ENCODE data around the gene RHBDD1.

The RHBDD1 gene, protein sequence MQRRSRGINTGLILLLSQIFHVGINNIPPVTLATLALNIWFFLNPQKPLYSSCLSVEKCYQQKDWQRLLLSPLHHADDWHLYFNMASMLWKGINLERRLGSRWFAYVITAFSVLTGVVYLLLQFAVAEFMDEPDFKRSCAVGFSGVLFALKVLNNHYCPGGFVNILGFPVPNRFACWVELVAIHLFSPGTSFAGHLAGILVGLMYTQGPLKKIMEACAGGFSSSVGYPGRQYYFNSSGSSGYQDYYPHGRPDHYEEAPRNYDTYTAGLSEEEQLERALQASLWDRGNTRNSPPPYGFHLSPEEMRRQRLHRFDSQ

GRCh38 chr2:226835796-226836547 lies at the start of gene RHBDD1:
Gene RHBDD1, plus strand, starts transcription at chr2:226836054. Its CDS starts 28,640 bp downstream, at chr2:226864694.
- DNase-seq: peak; percentile 81

DNA sequence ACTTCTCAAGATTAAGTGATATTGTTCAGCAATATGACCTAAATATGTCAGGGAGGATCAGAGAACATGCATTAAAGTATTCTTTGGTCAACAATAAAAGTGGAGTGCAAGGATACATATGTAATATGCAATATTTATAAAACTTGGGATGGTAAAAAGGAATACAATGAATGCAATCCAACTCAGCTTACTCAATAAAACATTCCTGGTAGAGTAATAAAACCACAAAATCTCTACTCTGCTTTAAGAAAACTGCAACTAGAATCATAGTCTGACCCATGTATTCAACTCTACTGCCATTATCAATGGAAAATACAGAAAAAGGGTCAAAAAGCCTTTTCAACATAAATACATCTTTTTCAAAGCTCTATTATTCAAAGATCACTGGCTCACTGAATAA lies 47.8 kb upstream of the RHBDD1 start:
- DNase-seq: no peak

DNA sequence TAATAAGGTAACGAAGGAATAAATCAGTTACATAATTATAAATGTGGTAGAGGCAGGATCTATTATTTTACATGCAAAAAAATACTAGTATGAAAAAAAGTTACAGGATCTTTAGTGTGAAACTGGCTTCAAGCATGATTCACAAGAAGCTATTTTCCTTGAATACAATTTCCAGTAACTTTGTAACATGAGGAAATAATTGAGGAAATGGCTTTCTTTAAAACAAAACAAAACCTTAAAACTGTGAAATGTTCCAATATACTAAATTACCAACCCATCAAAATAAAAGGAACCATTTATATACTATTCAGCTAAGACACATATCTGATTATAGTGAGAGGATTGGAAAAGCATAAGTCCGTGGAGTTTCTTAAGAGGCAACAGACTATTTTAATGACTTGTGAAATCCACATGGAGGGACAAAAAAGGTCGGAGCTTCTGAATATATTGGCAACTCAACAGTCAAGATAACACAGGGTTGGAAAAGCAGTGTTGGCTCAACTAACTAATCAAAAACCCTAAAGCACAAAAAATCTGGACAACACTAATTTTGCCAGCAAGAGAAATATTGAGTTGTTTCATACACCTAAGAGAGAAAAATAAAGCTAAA lies 46.9 kb upstream of the RHBDD1 start:
- no peak for DNase-seq

GRCh38 chr2:226790011-226790410 lies 45.8 kb upstream of the RHBDD1 start:
- no peak for DNase-seq

DNA sequence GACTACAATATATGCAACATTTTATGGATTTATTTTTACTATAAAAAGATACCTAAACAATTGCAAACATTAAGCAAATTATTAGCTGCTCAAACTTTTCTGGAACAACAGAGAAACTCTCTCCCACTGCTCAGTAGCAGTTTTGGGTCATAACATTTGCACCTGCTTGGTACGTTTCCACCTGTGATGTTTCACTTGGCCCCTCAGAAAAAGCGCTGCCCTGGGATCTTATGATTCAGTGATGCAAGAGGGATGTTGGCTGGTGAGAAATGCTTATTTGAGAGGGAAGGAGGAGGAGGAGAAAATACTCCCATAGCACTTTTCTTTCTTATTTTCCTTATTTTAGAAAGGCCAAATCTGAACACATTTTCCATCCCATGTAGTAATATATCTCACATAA lies 45.4 kb upstream of the RHBDD1 start:
- DNase-seq: no peak

GRCh38 chr2:226791056-226791486 lies 44.8 kb upstream of the RHBDD1 start:
- DNase-seq: no peak

DNA sequence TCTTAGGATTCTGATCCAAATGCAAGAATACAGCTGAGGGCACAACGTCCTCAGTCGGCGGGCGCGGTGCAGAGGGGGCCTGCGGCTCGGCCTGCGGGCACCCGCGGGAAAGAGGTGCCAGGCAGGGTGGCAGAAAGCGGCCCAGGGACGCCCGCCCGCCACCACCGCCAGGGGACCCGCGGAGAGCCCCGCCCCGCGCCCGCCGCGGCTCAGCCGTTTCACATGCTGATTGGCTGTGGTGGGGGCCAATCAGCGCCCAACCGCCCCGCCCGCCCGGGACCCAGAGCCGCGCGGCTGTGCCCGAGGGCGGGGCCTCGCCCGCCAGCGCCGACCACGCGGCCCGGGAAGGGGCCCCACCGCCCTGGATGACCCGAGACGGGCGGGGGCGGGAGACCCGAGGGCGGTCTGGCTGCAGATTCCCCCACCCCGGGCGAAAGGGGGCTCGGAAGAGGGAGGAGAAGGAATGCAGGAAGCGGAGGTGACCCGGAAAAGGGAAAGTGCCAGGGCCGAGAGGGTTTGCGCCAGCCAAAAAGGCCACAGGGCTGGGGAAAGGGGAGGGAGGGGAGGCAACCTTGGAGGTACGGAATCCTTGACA lies 44.3 kb upstream of the RHBDD1 start:
- peak; percentile 66 for DNase-seq

DNA sequence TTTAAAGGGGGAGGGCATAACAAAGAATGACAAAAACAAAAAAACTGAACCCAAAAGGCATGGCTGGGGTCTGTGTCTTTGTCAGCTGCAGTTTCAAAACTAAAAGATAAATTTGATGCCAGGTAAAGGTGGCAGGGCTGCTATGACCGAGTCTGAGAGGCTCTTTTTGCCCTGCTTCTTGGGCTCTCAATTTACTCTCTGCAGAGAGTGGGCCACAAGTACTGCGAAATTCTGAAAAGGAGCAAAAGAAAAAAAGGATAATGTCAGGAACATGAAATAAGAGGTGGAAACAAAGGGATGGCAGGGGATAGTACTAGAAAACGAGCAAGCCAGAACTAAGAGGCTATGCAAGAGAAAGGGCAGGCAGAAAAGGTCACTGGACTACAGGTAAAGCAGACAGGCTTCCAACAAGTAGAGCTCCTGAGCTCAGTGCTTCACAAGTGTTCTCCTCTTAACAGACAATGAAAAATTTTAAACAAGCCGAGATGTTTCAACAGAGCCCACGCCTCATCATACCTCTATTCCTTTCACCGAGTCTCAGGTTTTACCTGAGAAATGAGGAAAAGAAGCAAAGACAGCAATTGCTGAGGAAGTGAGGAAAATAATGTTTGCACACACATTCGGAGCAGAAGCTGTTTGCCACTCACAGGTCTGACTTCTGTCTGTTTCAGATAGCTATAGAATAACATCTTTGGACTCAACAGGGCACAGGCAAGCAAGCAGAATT lies 43.5 kb upstream of the RHBDD1 start:
- DNase-seq: no peak

DNA sequence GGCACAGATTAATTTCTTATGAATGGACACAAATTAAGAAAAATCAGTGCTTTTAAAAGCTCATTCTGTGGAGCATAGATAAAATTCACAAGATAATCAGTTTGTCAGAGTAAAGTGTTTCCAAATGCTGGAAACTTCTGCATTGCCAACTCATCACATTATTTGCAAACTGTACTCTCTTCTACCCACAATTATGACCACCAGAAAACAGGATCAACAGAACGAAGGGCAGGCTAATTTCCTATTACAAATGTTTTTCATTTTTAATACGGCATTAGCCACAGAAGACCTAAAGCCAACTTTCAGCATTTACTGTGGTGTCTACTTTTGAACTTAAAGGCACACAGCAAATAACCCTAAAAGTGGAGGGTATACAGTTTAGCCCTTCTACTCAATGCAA lies 42.2 kb upstream of the RHBDD1 start:
- DNase-seq: no peak

GRCh38 chr2:226794196-226794661 lies 41.6 kb upstream of the RHBDD1 start:
- DNase-seq: no peak

DNA sequence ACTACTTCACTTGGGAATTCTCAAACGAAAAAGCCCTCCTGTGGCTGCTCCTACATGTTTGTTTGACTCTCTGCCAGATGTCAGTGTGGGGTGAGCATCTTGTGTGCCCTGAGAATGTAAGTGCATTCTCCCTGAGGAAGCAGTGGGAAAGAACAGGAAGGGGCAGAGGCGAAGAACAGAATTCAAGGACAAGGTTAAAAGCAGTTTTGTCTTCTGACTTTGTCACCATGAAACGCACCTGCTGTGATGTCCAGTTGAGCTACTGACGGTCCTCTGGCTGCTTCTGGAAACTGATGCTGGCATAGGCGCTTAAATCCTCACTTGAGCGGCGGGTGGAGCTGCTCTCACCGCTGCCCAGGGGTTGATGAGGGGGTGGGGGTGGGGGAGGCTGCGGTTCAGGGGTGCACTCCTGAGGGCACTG lies 41.1 kb upstream of the RHBDD1 start:
- DNase-seq: no peak

DNA sequence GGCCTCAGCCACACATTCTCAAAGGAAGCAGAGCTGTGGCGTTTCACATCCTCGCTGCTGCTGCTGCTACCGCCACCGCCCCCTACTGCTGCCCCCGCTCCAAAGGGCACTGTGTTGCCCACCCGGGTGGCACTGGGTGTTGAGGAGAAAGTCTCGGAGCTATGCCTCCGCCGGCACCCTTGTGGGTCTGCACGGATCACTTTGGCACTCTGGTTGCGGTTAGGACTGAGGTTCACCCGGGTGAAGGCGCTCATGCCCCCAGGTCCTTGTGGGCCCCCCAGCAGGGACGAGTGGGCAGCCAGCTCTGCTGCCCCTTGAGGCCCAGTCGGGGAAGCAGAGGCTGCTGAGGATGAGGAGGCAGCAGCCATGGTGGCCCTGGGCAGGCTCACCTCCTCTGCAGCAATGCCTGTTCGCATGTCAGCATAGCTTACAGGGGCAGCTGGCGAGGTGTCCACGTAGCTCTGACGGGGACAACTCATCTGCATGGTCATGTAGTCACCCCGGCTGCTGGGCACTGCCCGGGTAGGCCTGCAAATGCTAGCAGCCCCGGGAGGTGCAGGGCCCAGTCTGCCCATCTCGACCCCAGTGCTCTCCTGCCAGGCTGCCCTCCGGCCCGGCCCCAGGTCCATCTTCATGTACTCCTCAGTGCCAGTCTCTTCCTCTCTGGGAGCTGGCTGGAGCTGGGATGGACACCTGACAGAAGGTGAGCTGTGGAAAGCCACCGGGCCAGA lies 40.4 kb upstream of the RHBDD1 start:
- no peak for DNase-seq

DNA sequence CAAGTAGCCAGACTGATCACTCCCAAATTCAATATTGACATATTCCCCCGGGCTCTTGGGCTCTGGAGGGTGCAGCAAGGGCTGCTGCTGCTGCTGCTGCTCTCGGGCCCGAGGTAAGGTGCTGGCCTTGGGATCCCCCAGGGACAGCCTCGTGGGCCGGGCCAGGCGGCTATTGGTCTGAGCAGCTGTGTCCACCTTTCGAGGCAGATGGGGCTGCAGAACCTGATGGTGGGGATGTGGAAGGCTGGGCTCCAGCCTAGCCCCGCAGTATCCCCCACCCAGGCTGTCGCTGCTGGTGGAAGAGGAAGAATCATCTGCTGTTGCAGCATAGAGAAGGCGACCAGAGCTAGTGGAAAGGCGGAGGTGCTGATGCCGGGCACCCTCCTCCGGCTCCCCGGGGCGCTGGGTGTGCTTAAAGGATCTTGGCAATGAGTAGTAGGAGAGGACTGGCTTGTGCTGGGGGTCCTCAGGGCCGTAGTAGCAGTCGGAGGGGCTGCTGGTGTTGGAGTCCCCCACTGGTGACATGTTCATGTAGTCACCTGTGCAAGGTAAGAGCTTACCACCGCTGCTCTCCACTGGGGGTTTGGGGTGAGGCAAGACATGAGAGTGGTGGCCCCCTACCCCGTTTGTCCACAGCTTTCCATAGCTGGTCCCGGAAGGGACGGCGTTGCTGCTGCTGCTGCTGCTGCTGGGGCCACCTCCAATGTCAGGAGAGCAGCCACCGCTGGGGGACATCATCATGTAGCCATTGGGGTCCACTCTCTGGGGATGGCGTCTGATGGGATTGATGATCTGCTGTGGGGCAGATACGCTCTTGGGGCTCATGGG lies 39.6 kb upstream of the RHBDD1 start:
- no peak for DNase-seq

DNA sequence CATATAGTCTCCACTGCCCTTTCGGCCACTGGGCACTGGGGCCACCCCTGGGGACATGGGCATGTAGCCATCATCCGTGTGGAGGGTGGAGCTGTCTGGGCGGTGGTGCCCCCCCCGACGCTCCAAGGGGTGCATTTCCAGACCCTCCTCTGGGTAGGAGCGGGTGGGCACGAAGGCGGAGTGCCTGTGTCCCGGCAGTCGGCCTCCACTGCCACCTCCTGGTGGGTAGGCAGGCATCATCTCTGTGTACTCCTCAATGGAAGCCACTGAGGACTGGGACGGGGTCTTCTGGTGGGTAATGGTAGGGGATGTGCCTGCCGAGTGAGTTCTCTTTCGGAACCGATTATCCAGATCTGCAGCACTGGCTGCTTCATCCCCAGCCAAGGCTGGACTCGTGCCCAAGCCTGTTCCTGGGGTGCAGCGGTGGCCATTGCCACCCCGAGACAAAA lies 39.0 kb upstream of the RHBDD1 start:
- DNase-seq: no peak

- DNase-seq: no peak
Measured at GRCh38 chr2:226797289-226797988, 38.4 kb upstream of the RHBDD1 start.

- DNase-seq: no peak
Measured at GRCh38 chr2:226797989-226798421, 37.8 kb upstream of the RHBDD1 start.

DNA sequence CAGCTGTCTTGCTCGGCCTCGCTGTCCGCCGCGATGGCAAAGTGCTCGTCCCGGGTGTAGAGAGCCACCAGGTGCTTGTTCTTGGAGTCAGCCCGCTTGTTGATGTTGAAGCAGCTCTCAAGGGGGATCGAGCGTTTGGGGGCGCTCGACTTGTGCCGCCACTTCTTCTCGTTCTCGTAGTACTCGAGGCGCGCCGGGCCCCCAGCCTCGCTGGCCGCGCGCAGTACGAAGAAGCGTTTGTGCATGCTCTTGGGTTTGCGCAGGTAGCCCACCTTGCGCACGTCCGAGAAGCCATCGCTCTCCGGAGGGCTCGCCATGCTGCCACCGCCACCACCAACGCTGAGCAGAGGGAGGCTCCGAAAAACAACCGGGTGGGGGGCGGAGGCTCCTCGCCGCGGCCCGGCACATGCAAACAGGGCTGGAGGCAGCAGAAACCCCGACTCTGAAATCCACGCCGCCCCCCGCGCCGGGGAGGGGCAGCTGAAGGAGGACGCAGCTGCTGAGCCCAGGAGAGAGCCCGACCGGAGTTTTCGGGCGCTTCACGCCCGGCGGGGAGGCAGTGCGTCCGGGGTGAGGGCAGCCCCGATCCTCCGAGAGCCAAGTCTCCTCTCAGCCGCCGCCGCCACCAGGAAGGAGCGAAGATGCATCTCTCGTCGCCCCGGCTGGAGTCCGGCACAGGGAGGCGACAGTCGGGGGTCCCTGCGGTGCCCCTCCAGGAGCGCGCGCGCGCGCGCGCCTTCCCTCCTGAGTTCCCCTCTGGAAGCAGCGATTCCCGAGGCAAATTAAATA lies 37.2 kb upstream of the RHBDD1 start:
- DNase-seq: no peak

DNA sequence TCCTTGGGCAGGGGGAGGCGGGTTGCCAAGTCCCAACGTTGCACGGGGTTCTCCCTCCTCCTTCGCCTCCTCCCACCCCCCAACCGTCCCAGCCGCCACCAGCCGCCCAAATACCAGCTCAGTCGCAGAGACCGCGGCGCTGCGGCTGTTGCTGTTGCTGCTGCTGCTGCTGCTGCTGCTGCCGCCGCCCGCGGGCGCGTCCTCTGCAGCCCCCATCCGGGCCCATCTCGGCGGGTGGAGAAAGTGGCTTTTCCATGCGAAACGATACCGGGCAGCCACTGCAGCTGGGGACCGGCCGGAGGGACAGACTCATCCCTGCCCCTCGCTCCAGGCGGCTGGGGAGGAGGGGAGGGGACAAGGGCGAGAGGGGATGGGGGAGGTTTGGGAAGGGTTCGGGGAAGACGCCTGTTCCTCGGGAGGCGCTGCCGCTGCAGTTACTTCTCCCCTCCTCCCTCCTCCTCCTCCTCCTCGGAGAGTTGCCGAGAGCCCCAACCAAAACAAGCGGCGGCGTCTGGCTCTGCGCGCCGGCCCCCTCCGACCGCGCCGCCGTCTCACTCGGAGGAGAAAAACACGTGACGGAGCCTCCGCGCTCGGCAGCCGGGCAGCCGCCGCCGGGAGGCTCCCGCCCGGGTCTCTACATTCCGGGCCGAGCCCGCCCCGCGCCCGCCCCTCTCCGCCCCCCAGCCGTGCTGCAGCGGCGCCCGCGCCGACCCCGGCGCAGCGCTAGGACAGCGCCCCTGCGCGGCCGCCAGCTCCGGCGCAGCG lies 36.5 kb upstream of the RHBDD1 start, which contains the start of gene IRS1:
IRS1 (minus strand) TSS at position 610 of the 765 bp plus-strand sequence. CDS start 1,082 bp downstream, outside the sequence.
- DNase-seq: peak; percentile 60
